MM.1S (cell line): ENCODE measurements around the gene PSD2.

Experiments used
- DNase-seq: peaks from one replicate; pipeline ENCODE4 v3.0.0-alpha.2; 2015
- H2AFZ ChIP-seq: fragments of 300-600 bp; sonication (generic); 2 replicates; pipeline ENCODE4 v1.6.0; 2016; ENCODE audit warnings: antibody characterized with exemption, low read length
- H3F3A ChIP-seq: fragments of 300-600 bp; sonication (generic); 2 replicates; pipeline ENCODE4 v1.6.1; 2016; ENCODE audit warnings: mild to moderate bottlenecking, antibody characterized with exemption, low read length, moderate library complexity, mixed read lengths; ENCODE audit not compliant: insufficient read depth
- H3K27ac ChIP-seq: fragments of 300-600 bp; sonication (generic); 2 replicates; pipeline ENCODE4 v1.5.1; 2016; ENCODE audit warnings: mild to moderate bottlenecking, low read length
- H3K27me3 ChIP-seq: fragments of 300-600 bp; sonication (generic); replicated peaks from 2 replicates; pipeline ENCODE4 v1.6.0; 2016; ENCODE audit warnings: low read length; ENCODE audit not compliant: insufficient read depth
- H3K36me3 ChIP-seq: fragments of 300-600 bp; sonication (generic); replicated peaks from 2 replicates; pipeline ENCODE4 v1.6.1; 2016; ENCODE audit warnings: mild to moderate bottlenecking, low read length, mixed read lengths; ENCODE audit not compliant: insufficient read depth
- H3K4me1 ChIP-seq: fragments of 300-600 bp; sonication (generic); 2 replicates; pipeline ENCODE4 v1.6.1; 2016; ENCODE audit warnings: low read length, mixed read lengths
- H3K4me2 ChIP-seq: fragments of 300-600 bp; sonication (generic); 2 replicates; pipeline ENCODE4 v1.6.0; 2016; ENCODE audit warnings: low read depth, low read length
- H3K4me3 ChIP-seq: fragments of 300-600 bp; sonication (generic); 2 replicates; pipeline ENCODE4 v1.5.1; 2016; ENCODE audit warnings: low read length, mixed read lengths
- H3K79me2 ChIP-seq: fragments of 300-600 bp; sonication (generic); 2 replicates; pipeline ENCODE4 v1.6.1; 2016; ENCODE audit warnings: mixed run types, low read length, mixed read lengths
- H3K9ac ChIP-seq: fragments of 300-600 bp; sonication (generic); 2 replicates; pipeline ENCODE4 v1.6.1; 2016; ENCODE audit warnings: low read length, mixed read lengths
- H3K9me2 ChIP-seq: fragments of 300-600 bp; sonication (generic); replicated peaks from 2 replicates; pipeline ENCODE4 v1.6.1; 2016; ENCODE audit warnings: mild to moderate bottlenecking, low read length, mixed read lengths; ENCODE audit not compliant: insufficient read depth
- H3K9me3 ChIP-seq: fragments of 300-600 bp; sonication (generic); replicated peaks from 2 replicates; pipeline ENCODE4 v1.6.1; 2016; ENCODE audit warnings: mild to moderate bottlenecking, low read length, mixed read lengths; ENCODE audit not compliant: insufficient read depth
- H4K20me1 ChIP-seq: fragments of 300-600 bp; sonication (generic); 2 replicates; pipeline ENCODE4 v1.6.1; 2016; ENCODE audit warnings: mild to moderate bottlenecking, low read length, moderate library complexity, mixed read lengths; ENCODE audit not compliant: insufficient read depth
- EZH2 ChIP-seq: fragments of 300-600 bp; sonication (generic); optimal IDR thresholded peaks from 2 replicates; pipeline ENCODE3; 2017; ENCODE audit warnings: low read depth, mild to moderate bottlenecking, antibody characterized with exemption, low read length, mixed read lengths
- EZH2phosphoT487 ChIP-seq: fragments of 300-600 bp; sonication (generic); IDR thresholded peaks from 2 replicates; pipeline ENCODE4 v1.6.1; 2018; ENCODE audit warnings: antibody characterized with exemption, low read length
- TF ChIP-seq, protein P1 (sequence below): fragments of 300-600 bp; sonication (generic); IDR thresholded peaks from 2 replicates; pipeline ENCODE4 v1.5.1; 2016; ENCODE audit warnings: antibody characterized with exemption, low read length, mixed read lengths

The PSD2 gene

DNA sequence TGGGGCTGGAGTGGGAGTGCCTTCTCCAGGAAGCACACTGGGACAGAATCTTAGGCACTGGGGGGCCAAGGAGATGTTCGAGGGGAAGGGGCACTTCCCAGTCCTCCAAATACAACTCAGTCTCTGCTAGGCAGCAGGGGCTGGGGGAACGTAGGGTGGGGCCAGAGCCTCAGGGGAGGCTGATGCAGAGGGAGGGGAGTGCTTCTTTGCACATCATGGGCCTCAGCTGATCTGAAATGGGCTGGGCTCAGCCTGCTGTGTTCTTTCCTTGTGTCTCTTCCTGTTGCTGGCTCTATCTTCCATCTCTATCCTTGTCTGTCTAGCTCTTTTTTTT lies 15.6 kb downstream of the PSD2 start:
- no peak overlapping the region for H3K9ac ChIP-seq
- H3K27ac ChIP-seq = no peak overlapping the region
- peaks cover 85% of the 10 kb centered on the region for H3K27me3 ChIP-seq
- no peaks in the 10 kb centered on the region for H3K36me3 ChIP-seq
- TF ChIP-seq, protein P1, sequence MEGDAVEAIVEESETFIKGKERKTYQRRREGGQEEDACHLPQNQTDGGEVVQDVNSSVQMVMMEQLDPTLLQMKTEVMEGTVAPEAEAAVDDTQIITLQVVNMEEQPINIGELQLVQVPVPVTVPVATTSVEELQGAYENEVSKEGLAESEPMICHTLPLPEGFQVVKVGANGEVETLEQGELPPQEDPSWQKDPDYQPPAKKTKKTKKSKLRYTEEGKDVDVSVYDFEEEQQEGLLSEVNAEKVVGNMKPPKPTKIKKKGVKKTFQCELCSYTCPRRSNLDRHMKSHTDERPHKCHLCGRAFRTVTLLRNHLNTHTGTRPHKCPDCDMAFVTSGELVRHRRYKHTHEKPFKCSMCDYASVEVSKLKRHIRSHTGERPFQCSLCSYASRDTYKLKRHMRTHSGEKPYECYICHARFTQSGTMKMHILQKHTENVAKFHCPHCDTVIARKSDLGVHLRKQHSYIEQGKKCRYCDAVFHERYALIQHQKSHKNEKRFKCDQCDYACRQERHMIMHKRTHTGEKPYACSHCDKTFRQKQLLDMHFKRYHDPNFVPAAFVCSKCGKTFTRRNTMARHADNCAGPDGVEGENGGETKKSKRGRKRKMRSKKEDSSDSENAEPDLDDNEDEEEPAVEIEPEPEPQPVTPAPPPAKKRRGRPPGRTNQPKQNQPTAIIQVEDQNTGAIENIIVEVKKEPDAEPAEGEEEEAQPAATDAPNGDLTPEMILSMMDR = no peak
- TF ChIP-seq EZH2 = no peak
- no peak for TF ChIP-seq EZH2phosphoT487
- no peaks in the 10 kb centered on the region for H3K4me1 ChIP-seq
- no peak overlapping the region for H3K4me2 ChIP-seq
- no peak overlapping the region for H2AFZ ChIP-seq
- H3K9me3 ChIP-seq = no peaks in the 10 kb centered on the region
- no peaks in the 10 kb centered on the region for H3F3A ChIP-seq
- H3K9me2 ChIP-seq = no peaks in the 10 kb centered on the region
- H3K4me3 ChIP-seq = no peak overlapping the region
- no peaks in the 10 kb centered on the region for H4K20me1 ChIP-seq
- DNase-seq = no peak
- no peaks in the 10 kb centered on the region for H3K79me2 ChIP-seq

DNA sequence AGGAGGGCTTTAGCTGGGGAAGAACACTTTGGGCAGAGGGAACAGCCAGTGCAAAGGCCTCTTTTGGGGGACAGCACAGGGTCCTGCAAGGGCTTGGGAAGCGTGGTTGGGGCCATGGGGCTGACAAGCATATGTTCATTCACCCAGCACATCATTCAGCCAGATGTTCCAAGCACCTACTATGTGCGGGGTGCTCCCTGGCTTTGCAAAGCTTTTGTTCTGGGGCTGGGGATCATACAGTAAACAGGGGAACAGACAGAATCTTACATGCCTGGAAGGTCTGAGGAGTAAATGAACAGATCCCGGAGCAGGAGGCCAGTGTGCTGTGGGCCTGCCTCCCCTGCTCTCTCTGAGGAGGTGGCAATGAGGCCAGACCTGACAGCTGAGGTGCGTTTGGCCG lies 16.7 kb downstream of the PSD2 start:
- no peaks in the 10 kb centered on the region for H3K9me2 ChIP-seq

DNA sequence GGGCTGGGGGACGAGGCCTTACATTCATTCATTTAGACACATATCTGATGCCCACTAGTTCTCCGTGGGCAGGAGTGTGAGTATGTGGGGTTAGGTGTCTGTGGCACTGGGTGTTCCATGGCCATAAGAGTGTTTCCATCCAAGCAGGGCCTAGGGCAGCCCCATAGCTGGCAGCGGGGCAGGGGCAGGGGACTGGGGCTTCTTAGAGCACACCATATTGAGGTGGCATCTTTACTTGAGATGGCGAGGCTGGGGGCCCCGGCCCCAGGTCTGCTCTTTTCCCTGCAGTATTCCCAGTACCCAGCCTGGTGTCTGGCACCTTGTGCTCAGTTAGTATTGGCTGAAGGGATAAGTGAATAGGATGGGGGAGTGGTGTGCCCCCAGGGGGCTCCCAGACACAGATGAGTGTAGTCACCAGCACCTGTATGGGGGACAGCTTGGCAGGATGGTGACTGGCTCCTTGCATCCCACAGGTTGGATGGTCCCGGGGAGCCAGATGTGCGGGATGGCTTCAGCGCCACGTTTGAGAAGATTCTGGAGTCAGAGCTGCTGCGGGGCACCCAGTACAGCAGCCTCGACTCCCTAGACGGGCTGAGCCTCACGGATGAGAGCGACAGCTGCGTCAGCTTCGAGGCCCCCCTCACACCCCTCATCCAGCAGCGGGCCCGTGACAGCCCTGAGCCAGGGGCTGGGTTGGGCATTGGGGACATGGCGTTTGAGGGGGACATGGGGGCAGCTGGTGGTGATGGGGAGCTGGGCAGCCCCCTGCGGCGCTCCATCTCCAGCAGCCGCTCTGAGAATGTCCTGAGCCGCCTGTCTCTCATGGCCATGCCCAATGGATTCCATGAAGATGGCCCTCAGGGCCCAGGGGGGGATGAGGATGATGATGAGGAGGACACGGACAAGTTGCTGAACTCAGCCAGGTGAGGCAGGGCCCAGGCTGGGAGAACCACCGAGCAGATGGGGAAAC lies 17.5 kb downstream of the PSD2 start:
- Histone ChIP-seq H3F3A (no peaks in the 10 kb centered on the region), H3K9me2 (no peaks in the 10 kb centered on the region), H4K20me1 (no peaks in the 10 kb centered on the region), H3K4me2 (no peak overlapping the region), H3K4me3 (no peak overlapping the region), H3K27me3 (peaks cover 80% of the 10 kb centered on the region), H3K36me3 (no peaks in the 10 kb centered on the region), H2AFZ (no peak overlapping the region), H3K4me1 (no peaks in the 10 kb centered on the region), H3K9ac (no peak overlapping the region), H3K27ac (no peak overlapping the region), H3K79me2 (no peaks in the 10 kb centered on the region), H3K9me3 (no peaks in the 10 kb centered on the region)
- DNase-seq = no peak
- no peak for TF ChIP-seq EZH2
- TF ChIP-seq, protein P1 = no peak
- no peak for TF ChIP-seq EZH2phosphoT487

More for the DNA sequence above, 16.7 kb downstream of the PSD2 start:
- no peak overlapping the region for H3K9ac ChIP-seq
- DNase-seq = no peak
- no peaks in the 10 kb centered on the region for H3F3A ChIP-seq
- no peaks in the 10 kb centered on the region for H3K36me3 ChIP-seq
- TF ChIP-seq EZH2 (no peak), EZH2phosphoT487 (no peak)
- TF ChIP-seq, protein P1 = no peak
- H3K9me3 ChIP-seq = no peaks in the 10 kb centered on the region
- H4K20me1 ChIP-seq = no peaks in the 10 kb centered on the region
- no peak overlapping the region for H3K4me3 ChIP-seq
- no peaks in the 10 kb centered on the region for H3K4me1 ChIP-seq
- H3K27ac ChIP-seq = no peak overlapping the region
- no peaks in the 10 kb centered on the region for H3K79me2 ChIP-seq
- H3K27me3 ChIP-seq = peaks cover 83% of the 10 kb centered on the region
- H2AFZ ChIP-seq = no peak overlapping the region
- no peak overlapping the region for H3K4me2 ChIP-seq
